ENCODE data around the gene DBN1.

Gene DBN1

GRCh38 chr5:177507596-177508220, 34.3 kb upstream of the DBN1 start:
- ATAC-seq (ENCODE audit: insufficient read depth, low read depth) (no peak), DNase-seq (no peak)
- Histone ChIP-seq H3K4me1 (ENCODE audit: insufficient read depth, low read length) (no peaks in the 10 kb centered on the region), H3K36me3 (ENCODE audit: insufficient read depth, low read length) (peaks cover 28% of the 10 kb centered on the region), H3K27ac (ENCODE audit: low read length) (no peak overlapping the region), H3K9me3 (ENCODE audit: insufficient read depth, low read length, severe bottlenecking) (no peaks in the 10 kb centered on the region), H3K27me3 (ENCODE audit: insufficient read depth, low read length, poor library complexity) (no peaks in the 10 kb centered on the region), H3K9ac (ENCODE audit: low read depth, low read length) (no peak overlapping the region), H4K20me1 (ENCODE audit: insufficient read depth, low read length) (peaks cover 9% of the 10 kb centered on the region; the same call in 1 of the 2 replicates), H3K79me2 (ENCODE audit: insufficient read depth, low read length) (no peaks in the 10 kb centered on the region), H3K4me2 (ENCODE audit: insufficient read depth, low read length) (no peak overlapping the region), H3K4me3 (ENCODE audit: low read depth in 1 of 2, low read length in 2 of 2) (no peak overlapping the region), H2AFZ (ENCODE audit: low read depth, low read length) (no peak overlapping the region)
- TF ChIP-seq CTCF (IDR thresholded peaks at IDR 0.05; ENCODE audit: borderline replicate concordance, extremely low read depth, low read length, poor library complexity, severe bottlenecking) = no peak
- TF ChIP-seq EZH2 (IDR thresholded peaks at IDR 0.05; ENCODE audit: borderline replicate concordance, low read depth, low read length, severe bottlenecking) = no peak

- Histone ChIP-seq H3K27ac (ENCODE audit: low read length) (no peak overlapping the region), H3K9ac (ENCODE audit: low read depth, low read length) (no peak overlapping the region)
Observed at GRCh38 chr5:177507165-177507564, 33.7 kb upstream of the DBN1 start.

GRCh38 chr5:177505075-177505474, 31.6 kb upstream of the DBN1 start:
- Histone ChIP-seq H3K4me2 (ENCODE audit: insufficient read depth, low read length) (no peak overlapping the region), H3K27me3 (ENCODE audit: insufficient read depth, low read length, poor library complexity) (no peaks in the 10 kb centered on the region), H3K9me3 (ENCODE audit: insufficient read depth, low read length, severe bottlenecking) (no peaks in the 10 kb centered on the region), H3K36me3 (ENCODE audit: insufficient read depth, low read length) (peaks cover 1% of the 10 kb centered on the region), H3K4me1 (ENCODE audit: insufficient read depth, low read length) (peaks cover 4% of the 10 kb centered on the region; the same call in 1 of the 2 replicates), H3K27ac (ENCODE audit: low read length) (no peak overlapping the region), H2AFZ (ENCODE audit: low read depth, low read length) (no peak overlapping the region), H4K20me1 (ENCODE audit: insufficient read depth, low read length) (peaks cover 5% of the 10 kb centered on the region), H3K9ac (ENCODE audit: low read depth, low read length) (no peak overlapping the region), H3K79me2 (ENCODE audit: insufficient read depth, low read length) (no peaks in the 10 kb centered on the region), H3K4me3 (ENCODE audit: low read depth in 1 of 2, low read length in 2 of 2) (no peak overlapping the region)
- no peak for ATAC-seq (ENCODE audit: insufficient read depth, low read depth)
- no peak for DNase-seq
- TF ChIP-seq EZH2 (IDR thresholded peaks at IDR 0.05; ENCODE audit: borderline replicate concordance, low read depth, low read length, severe bottlenecking) (no peak), CTCF (IDR thresholded peaks at IDR 0.05; ENCODE audit: borderline replicate concordance, extremely low read depth, low read length, poor library complexity, severe bottlenecking) (no peak)

More at GRCh38 chr5:177507165-177507564, 33.7 kb upstream of the DBN1 start:
- TF ChIP-seq EZH2 (IDR thresholded peaks at IDR 0.05; ENCODE audit: borderline replicate concordance, low read depth, low read length, severe bottlenecking) = no peak
- peak; percentile 20 for TF ChIP-seq CTCF (IDR thresholded peaks at IDR 0.05; ENCODE audit: borderline replicate concordance, extremely low read depth, low read length, poor library complexity, severe bottlenecking)
- Histone ChIP-seq H3K9me3 (ENCODE audit: insufficient read depth, low read length, severe bottlenecking) (no peaks in the 10 kb centered on the region), H3K4me3 (ENCODE audit: low read depth in 1 of 2, low read length in 2 of 2) (no peak overlapping the region), H3K79me2 (ENCODE audit: insufficient read depth, low read length) (no peaks in the 10 kb centered on the region), H4K20me1 (ENCODE audit: insufficient read depth, low read length) (peaks cover 4% of the 10 kb centered on the region; the same call in 1 of the 2 replicates), H3K4me2 (ENCODE audit: insufficient read depth, low read length) (no peak overlapping the region), H3K36me3 (ENCODE audit: insufficient read depth, low read length) (peaks cover 22% of the 10 kb centered on the region), H3K4me1 (ENCODE audit: insufficient read depth, low read length) (no peaks in the 10 kb centered on the region), H3K27me3 (ENCODE audit: insufficient read depth, low read length, poor library complexity) (no peaks in the 10 kb centered on the region), H2AFZ (ENCODE audit: low read depth, low read length) (no peak overlapping the region)
- ATAC-seq (ENCODE audit: insufficient read depth, low read depth) (no peak), DNase-seq (no peak)
